HG02981 (cell line): ENCODE results near the gene ATP8B4.
"Not testable (repeated sequence)": the region's sequence is repeated elsewhere in the genome, so short reads cannot be mapped to it uniquely, and the experiment has no call there.

ENCODE experiments used
- ATAC-seq: cut with Tn5 transposase; IDR thresholded peaks from one replicate; pipeline ENCODE4 v1.9.1; 2021; ENCODE audit warnings: mild to moderate bottlenecking, moderate library complexity; ENCODE audit not compliant: unreplicated experiment

Gene ATP8B4

DNA sequence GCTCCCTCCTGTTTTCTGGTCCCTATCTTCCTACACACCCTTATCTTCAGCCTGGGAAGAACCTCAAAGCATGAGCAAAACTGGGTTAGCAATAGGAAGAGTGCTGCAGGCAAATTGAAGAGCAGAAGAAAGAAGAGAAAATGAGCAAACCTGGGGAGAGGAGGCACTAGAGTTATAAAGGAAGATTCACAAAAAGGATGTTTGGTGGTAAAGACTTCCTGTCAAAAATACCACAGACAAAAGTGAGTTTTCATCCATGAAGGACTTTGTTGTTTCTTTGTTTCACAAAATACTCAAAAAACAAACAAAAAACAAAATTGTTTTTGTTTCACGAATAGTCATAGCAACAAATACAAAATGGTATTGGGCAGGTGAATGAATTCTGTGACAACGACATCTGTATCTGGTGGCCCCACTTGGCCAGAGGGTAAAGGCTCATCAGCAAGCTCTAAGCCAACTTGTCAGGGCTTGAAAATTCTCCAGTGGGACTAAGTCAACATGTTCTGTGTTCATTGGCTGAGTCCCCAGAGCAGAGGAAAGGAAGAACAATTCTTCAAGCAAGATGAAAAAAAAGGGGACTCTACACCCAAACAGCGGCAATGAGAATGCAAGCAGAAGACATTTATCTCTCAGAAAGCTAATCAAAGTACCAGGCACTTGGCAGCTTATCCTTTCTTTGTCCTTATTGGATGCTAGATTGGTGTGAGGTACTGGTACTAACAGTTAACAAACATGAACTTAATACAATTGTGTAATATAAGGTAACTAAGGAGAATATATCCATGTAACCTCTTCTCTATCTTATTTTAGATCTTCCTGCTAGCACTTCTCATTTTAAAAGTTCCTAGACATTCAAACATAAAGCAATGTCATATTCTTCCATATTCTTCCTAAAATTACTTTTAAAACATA, 9.7 kb downstream of the ATP8B4 start:
- no peak for ATAC-seq

DNA sequence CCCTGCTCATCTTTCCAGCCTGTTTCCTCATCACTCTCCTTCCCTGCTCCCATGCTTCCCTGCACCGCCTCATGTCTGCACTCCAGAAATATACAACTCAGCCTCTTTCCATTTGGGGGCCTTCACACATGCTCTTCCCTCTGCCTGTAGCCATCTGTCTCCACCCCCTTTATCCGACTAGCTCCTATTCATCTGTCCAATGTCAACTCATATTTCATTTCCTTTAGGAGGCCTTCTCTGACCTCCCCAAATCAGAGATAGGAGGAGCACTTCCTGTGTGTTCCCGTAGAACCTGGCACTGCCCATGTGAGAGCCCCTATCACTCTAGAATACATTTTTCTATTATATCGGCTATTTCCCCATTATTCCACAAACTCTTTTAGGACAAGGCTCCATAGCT, 10.6 kb downstream of the ATP8B4 start:
- no peak for ATAC-seq

DNA sequence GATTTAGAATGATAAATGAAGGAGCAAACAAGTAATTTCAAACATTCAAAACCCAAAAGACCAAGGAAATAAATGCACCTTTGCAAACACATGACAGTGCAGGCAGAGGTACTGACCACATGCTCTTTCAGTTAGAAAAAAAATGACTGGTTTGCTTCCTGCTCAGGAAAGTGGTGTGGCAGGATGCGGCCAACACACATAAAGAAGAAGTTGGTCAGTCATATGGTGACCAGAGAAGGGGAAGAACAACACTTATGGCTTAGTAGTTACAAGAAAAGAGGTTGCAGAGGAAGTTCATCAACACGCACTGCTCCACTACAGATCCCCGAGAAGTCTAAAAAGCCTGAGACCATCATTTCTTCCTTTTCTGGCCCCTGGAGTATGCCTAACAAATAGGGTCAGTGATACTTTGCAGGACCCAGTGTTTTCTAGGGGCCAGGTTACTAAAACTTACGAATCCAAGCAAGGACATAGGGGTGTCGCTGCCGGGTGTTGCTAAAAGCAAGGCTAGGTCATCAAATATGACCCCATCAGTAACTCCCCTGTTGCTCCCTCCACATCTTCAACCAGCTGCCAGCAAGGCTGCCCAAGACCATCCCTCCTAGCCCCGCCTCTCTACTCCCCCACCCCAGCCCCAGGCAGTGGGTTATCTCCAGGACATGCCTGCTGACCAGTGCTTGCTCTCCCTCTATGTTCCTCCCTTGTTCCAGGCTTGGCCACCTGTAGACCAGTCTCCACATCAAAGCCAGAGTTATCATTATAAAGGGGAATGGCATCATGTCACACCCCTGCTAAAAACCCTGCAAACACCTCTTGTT, 11.2 kb downstream of the ATP8B4 start:
- ATAC-seq, result peak; percentile 95

DNA sequence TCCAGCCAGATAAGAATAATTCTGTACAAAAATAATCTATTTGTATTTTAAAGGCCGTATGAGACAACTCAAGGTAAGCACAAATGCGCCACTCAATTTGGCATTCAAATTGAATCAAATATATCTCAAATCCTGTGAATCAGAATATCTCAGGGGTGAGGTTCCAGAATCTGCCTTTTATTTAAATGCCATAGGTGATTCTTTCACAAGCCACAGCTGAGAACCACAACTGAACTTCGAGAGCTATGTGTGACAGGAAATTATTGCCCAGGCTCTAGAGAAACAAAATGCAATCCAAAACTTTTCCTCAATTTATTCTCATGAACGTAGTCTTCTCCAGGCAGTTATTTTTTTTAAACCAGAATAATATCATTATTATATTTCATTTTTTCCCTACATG, 11.9 kb downstream of the ATP8B4 start:
- peak; percentile 18 for ATAC-seq

DNA sequence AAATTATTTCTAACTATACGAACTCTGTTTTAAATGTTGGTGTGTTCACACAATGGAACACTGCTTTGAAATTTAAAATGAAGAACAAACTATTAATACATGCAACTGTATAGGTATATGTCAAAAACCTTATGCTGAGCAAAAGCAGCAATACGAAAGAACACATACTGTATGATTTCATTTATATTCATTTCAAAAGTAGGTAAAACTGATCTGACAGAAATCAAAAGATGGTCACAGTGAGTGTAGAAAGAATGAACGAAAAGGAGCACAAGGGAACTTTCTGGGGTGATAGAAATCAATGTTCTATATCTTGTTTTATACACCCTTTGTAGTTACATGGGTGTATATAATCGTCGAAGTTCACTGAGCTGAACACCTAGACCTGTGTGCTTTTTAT, 12.6 kb downstream of the ATP8B4 start:
- ATAC-seq, result no peak

DNA sequence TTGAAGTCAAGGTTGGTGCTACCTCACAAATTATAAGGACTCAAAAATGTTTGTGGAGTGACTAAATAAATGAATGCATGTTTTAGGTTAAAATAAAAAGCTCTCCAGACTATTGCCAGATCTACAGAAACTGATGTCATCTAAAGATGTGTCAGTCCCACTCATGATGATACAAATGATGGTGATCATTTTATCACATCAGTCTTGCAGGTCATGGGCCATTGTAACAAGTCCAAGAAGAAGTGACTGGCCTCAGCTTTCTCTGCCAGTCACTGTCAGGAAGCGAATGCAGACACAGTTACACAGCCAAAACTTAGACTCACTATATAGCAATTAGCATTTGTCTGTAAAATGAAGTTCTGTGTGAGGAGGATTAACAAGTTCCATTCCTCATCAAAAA, 18.5 kb downstream of the ATP8B4 start:
- no peak for ATAC-seq

DNA sequence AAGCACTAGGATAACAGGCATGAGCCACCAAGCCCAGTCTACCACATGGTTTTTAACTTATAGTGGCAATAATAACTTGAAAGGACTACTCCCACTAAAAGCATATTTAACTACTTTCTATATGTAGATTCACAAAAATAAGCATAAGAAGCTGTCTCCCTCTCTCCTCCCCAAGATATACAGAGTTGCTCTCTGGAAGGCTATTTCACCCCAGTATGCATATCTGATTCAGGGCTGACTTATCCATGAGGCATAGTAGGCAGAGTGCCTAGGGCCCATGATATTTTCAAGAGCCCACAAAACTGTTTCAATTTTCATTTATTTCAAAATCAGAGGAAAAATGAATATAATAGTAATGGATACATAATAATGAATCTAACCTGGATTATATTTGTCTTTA, 20.5 kb downstream of the ATP8B4 start:
- no peak for ATAC-seq

DNA sequence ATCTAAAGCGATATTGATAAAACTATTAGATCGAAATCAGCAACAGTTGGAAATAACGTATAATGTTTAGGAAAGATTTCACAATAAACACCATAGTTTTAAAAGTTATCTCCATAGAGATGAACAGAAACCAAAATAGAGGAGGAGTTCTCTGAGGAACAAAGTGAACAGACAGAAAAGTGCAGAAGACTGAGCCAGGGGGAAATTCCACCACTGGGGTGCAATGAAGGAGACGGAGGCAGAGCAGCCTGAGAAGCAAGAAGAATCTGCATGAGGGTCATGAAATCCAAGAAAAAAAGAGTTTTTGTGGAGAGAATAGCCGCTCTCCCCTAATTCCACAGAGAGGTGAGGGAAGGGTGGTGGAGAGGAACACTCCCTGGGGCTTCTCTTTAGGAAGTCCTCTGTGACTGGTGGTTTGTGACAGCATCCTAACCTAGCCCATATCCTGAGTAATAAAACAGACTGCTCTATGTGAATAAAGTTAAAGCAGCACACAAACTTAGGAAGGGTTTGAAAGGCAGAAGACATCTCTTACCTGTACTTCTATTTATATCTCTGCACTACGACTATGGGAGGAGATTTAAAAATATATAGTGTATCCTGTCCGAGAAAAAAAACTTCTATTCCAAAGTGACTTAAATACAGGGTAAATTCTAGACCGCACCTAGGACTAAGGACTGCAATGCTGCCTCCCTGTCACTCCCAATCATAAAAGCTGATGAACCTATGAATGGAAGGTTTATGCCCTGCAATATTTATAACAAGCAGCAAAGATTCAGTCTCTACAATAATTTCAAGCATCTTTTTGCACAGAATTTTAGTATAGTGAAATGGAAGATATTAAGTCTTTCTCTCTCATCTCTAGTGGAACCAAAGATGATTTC, 22.9 kb downstream of the ATP8B4 start:
- no peak for ATAC-seq

DNA sequence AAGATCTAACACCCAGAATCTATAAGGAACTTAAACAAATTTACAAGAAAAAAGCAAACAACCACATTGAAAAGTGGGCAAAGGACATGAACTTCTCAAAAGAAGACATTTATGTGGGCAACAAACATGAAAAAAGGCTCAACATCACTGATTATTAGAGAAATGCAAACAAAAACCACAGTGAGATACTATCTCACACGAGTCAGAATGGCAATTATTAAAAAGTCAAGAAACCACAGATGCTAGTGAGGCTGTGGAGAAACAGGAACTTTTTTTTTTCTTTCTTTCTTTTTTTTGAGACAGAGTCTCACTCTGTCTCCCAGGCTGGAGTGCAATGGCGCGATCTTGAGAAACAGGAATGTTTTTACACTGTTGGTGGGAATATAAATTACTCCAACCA, 29.6 kb downstream of the ATP8B4 start:
- not testable (repeated sequence) for ATAC-seq

DNA sequence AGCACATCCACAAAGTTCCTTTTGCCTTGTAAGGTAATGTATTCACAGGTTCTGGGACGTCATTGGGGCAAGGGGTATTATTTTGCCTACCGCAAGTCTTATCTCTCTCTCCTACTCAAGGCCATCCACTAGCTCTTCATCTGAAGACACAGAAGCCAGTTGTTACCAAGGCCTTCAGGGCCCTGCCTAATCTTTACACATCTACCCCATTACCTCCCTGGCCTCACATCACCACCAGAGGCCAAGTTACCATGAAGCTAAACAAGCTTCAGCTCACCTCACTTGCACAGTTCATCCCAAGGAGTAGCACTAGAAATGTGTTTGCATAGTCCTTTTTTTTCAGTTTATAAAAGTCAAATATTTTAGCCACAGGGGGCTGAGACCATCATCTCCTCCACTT, 34.1 kb downstream of the ATP8B4 start:
- ATAC-seq, result no peak

DNA sequence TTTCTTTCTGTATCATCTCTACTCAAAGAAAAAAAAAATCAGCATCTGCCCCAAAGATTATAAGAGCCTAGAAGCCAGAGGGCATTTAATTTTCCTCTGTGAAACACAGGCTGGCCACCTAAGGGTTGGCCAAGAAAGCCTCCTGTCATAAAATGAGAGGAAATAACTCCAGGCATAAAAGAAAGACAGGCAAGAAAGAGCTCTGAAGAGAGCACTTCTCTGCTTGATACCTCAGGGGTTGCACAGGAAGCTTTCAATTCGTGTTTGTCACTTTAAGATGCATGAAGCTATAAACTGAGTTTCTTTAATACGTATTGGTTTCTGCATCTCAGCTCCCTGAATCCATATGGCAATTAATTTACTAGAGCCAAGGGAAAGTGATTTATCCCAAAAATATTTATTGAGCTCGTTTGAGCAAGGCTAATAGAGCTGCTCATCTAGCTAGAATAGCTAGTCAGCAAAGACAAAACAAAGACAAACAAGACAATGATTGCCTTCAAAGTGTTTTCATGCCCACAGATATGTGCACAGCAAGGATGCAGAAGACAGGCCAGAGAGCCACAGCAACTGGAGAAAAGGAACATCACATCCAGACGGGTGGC, 35.5 kb downstream of the ATP8B4 start:
- ATAC-seq, result no peak

DNA sequence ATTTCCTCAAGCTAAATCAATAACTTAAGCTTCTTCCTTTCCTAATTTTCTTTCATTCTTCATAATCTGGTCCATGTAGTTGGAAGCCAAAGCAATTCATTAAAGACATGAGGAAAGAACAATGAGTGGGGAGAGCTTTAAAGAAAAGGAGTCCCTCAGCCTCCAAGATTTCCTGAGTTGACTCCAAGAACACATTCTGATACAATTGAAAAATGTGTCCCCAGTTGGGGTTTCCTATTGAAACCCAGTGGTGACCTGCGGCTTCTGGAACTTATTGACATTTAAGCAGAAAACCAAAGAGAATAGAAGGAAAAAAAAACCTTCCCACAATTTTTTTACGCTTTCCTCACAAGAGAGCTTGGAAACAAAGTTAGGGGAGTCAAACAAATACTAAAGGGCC, 37.0 kb downstream of the ATP8B4 start:
- no peak for ATAC-seq

DNA sequence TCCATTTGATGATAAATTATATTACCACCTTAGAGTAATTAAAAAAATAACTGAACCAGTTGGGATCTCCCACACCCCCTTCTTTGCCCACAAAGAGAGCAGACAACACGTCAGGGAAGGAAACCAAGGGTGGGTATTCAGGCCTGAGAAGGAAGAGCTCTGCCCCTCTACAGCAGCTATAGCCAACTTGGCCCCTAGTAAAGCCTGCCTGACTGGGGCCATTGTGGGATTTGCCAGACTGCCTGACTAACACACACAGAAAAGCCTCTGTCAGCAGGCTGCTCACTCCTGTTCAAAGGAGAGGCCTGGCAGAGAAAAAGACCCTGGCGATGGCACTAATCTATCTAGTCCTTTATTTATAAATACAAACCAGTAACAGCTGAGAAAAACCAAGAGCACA, 41.4 kb downstream of the ATP8B4 start:
- ATAC-seq, result no peak

DNA sequence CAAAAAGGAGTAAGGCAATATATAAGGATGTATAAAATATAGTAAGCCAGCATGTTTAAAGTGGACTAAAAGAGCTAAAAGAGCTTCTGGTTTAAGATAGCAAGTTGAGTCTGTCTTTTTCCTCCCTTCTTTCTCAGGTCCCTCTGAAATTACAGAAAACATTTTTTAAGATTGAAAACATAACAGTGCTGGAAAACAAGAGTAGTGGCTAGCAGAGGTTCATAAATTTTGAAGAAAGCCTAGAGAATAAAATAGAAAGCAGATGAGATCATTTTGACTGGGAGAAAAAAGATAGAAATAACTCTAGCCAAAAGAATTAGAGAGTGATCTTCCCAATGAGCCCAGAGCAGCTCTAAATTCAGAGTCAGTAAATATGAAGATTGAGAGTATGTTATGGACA, 41.9 kb downstream of the ATP8B4 start:
- no peak for ATAC-seq

DNA sequence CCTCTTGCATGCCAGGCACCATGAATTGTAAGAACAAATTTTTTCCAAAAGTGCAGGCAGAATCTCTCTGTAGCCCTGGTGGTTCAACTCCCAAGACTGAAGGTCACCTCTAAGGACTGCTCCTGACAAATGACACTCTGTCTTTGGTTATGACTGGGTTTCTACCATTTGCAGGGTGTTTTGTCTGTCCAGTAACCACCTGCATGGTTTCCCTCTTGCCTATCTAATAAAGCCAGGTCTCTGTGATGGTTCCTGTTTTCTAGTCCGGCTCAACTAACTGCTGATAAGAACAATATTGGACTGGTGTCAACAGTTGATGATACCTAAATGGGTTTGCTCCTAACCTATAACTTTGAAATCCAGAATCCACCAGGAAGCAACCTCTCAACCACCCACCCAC, 43.7 kb downstream of the ATP8B4 start:
- no peak for ATAC-seq

DNA sequence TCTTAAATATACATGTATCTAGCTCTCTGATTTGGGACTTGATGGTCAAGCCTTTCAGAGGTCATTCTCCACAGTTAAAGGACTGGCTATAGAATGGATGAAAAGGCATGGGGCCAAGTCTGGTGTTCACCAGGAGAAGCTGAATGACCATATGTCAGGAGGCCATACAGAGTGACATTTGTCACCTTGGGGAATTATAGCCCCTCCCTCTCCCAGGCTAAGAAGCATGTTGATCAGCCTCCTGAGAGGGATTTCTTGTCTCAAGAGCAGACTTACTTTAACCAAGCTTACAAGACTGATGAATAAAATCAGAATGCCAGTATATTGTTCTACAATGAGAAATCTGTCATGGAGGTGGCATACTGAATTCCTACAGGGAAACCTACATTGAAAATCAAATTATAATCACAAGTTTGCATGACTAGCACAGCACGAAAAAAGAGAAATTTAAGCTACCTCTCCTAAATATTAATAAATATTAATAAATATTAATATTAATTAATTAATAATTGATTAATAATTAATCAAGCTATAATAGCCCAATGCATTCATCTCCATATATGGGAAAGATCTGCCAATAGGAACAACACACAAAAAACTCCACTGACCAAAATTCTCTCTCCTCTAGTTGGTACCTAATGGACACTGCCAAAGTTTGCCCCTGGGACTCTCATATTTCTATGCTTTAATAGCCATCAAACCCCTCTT, 47.3 kb downstream of the ATP8B4 start:
- ATAC-seq, result no peak

DNA sequence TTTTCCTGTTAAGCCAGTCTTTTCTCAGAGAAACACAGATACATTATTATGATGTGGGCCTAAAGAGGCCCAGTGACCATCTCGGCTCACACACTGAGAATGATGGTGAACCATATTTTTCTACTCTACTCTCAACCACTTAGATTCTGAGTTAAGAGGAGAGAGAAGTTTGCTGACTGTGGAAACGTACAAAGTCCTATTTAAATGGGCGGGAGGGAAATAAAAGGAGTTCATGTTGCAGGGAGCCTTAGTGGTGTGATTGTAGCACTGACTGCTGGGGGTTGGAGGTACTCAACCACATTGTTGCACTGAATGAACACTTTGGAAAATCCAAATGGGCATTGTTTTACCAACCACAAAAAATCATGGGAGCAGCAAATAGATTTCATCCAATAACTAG, 51.0 kb downstream of the ATP8B4 start:
- ATAC-seq, result no peak

DNA sequence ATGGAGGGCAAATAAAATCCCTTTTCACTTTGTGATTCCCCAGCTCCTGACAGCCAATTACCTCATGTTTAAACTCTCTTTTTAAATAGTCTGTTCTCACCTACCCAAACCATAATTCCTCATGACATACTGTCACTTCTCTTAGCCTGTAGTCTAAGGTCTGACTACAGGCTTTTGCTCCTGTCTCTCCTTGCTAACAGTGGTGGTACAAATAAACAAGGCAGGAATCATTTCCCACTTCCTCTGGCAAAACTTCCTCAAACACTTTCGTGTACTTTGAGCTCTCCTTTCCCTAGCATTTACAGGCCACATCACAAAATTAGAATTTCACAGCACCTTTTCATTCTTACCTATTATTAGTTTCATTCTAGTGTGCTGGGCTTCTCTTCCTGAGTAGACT, 51.8 kb downstream of the ATP8B4 start:
- no peak for ATAC-seq

DNA sequence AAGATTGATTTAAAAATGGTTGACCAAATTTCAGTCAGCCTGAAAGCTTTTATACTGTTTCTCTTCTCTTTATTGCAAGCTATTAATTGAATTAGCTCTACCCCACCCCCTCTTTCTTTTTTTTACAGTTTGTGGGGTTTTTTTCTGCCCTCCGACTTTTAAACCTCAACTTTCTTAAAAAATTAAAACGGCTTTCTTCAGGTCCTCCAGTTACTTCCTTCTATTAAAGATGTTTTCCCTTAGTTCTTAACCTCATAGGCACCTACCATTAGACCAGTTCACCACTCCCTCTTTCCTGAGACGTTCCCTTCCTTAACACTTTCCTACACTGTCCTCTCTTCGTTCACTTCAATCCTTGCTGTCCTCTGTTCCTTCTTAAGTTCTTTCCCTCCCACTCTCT, 52.4 kb downstream of the ATP8B4 start:
- no peak for ATAC-seq

DNA sequence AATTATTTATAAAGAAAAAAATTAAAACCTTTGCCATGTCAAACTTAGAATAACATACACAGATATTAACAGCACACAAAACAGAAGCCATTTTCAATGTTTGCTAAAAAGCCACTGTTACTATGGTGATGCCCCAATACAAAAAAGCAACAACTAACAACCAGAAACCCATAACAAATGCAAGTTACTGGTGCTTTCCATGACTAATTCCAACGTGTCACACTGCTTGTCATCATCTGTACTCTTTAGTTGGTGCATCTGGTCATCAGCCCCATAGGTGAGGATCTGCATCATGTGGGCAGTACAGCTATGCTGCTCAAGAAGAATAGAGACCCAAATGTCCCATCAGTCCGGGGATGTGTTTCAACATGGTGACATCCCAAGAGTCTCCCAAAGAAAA, 52.8 kb downstream of the ATP8B4 start:
- no peak for ATAC-seq
